Adrenal gland (tissue), 5 donors: ENCODE data around the gene CSPG4.
"Not testable (repeated sequence)": the region's sequence is repeated elsewhere in the genome, so short reads cannot be mapped to it uniquely, and the experiment has no call there.

Experiments used
- CTCF ChIP-seq, 6 experiments: fragments of 450-650 bp in 4 of 6; fragments of 200-600 bp in 2 of 6; sonication (generic) in 1 of 6; IDR thresholded peaks; 1 replicate in 5 of 6; 2 replicates in 1 of 6; pipeline versions ENCODE4 v1.5.1 to v1.8.0; 2016 to 2021; ENCODE audit warnings: antibody characterized with exemption in 6 of 6, mild to moderate bottlenecking in 2 of 6, moderate library complexity in 1 of 6
- POLR2A ChIP-seq, 2 donors: fragments of 450-650 bp; IDR thresholded peaks; one replicate each; pipeline ENCODE4 v1.6.1; 2017; ENCODE audit warnings: antibody characterized with exemption in 2 of 2, mild to moderate bottlenecking in 2 of 2, moderate library complexity in 1 of 2
- donor health status: DM: no; HTN: no; CAD: no.

- not testable (repeated sequence) for TF ChIP-seq CTCF, POLR2A (IDR thresholded peaks at IDR 0.05)
Observed at GRCh38 chr15:75693028-75693427, 19.6 kb downstream of the CSPG4 start.
